EH (cell line): ENCODE results near the gene KLHL13.
"Not testable (repeated sequence)": the region's sequence is repeated elsewhere in the genome, so short reads cannot be mapped to it uniquely, and the experiment has no call there.

Source experiments
- DNase-seq: peaks from one replicate; pipeline ENCODE4 v3.0.0-alpha.2; 2015; ENCODE audit warnings: low read depth

Gene KLHL13, protein sequence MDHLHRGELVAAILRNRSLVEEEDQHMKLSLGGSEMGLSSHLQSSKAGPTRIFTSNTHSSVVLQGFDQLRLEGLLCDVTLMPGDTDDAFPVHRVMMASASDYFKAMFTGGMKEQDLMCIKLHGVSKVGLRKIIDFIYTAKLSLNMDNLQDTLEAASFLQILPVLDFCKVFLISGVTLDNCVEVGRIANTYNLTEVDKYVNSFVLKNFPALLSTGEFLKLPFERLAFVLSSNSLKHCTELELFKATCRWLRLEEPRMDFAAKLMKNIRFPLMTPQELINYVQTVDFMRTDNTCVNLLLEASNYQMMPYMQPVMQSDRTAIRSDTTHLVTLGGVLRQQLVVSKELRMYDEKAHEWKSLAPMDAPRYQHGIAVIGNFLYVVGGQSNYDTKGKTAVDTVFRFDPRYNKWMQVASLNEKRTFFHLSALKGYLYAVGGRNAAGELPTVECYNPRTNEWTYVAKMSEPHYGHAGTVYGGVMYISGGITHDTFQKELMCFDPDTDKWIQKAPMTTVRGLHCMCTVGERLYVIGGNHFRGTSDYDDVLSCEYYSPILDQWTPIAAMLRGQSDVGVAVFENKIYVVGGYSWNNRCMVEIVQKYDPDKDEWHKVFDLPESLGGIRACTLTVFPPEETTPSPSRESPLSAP

DNA sequence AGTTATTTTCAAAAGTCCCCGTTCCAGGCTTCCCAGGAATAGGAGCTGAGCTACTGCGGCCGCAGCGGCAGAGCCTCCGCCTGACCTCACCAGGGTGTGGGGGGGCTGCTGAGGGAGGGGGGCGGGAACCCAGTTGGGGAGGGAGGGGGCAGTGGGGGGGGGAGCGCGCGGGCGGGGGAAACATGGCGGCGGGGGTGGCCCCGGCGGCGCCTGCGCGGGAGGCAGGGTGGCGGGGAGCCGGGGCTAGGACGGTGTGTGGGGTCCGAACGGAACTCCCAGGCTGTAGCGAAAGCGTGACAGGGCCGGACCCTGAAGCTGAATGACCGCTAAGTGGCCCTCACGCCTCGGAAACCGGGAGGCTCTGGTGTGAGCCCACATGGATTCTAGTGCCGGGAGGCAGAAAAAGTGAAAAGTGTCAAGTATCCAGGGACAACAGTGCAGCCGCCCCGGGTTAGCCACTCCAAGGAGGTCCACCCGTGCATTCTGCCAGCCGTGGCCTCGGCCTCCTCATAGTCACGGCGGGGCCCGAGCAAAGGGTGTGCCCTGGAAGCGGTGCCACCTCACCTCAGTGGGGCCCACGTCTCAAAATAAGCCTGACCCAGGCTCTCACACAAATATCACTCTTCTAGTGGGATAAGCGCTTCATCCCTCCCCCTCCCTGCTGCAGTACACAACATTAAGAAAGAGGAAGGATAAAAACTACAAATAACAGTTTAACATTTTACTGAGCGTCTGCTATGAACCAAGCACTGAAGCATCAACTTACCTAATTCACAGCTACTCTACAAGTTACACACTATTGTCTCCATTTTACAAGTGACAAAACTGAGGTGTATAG is at the start of gene KLHL13:
TSS of gene KLHL13 (minus strand) at position 98 of the 838 bp plus-strand sequence. CDS start 88,337 bp downstream, outside the sequence.
- peak; percentile 1 for DNase-seq

DNA sequence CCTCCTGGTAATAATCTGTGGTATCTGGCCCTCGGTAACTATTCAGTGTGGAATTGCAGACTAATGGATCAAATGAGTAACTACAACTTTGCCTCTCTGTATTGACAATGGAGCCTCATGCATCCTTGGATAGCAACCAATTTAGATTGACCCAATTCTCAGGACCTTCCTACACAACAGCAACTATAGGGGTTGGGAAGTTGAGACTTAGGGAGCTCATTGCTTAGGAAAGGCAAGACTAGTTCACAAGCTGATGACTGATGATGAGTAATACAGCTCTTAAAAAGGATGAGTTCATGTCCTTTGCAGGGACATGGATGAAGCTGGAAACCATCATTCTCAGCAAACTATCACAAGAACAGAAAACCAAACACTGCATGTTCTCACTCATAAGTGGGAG is 47.5 kb upstream of the KLHL13 start:
- no peak for DNase-seq

DNA sequence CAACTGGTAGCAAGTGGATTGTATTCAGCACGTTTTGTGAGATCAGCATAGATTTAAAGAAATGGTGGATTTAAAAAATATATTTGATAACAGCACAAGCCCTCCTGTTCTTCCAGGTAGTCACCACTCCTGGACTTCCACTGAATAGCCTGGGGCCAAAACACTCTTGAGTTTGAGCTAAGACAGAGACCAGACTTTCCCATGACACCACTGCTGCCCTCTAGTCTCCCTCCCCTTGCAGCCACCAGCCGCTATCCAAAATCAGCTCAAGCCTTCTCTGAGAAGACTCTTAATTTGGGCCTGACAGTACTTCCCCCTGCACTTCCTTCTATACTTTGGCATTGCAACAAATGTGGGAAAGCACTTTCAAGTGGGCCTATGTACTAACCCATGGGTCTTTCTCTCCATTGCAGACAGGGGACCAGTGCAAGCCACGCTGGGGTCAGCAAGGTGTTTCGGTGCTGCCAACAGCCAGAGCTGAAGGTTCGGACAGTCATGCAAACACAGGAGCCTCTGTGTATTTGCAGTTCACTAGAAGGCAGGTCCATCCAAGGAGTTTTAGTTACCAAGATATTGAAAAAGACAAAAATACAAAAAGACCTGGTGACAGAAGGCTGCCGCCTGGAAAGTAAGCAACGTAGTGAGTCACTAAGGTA is 40.5 kb upstream of the KLHL13 start:
- no peak for DNase-seq

DNA sequence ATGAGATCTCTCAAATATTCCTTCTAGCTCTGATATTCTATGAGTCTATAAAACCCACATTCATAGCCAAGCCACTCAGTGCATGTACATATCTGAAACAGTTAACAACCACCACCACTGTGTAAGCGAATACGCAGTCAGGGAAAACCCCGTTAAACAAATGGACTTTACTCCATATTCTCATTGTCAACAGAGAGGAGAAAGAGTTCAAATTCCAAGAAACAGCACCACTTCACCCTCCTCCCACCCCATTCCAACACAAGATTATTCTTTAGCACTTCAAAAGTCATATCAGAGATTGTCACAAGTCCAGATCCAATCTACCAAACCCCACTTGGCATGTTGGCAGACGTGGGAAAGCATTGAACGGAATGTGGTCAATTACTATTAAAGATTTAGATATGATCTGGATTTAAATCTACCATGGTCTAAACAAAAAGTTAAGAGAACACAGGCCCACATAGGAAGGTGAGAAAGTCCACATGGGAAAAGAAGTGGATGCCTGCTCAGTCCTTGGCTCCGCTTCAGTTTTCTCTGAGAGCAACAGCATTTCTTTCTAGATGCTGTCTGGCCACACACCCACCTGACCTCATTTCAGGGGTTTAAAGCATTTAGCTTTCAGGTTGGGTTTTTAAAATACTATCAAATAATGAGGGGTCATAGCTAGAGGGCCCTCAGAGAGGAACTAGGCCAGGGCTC is 39.8 kb upstream of the KLHL13 start:
- no peak for DNase-seq

DNA sequence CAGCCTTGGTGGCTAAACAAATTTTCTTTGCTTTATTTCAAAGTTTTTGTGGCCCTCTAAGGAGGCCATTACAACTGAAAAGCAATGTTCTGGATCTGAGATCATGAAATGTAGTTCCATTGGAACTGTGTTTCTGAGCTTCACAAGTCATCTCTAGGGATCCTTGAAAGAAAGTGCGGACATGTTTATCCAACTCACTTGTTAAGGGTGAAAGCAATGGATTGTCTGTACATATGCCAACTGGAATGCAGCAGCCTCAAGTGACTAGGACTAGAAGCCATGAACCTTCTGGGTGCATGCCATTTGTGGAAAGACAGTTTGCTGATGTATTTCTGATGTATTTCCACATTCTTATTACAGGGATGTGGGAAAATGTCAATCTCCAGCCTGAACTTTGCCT is 36.7 kb upstream of the KLHL13 start:
- no peak for DNase-seq

DNA sequence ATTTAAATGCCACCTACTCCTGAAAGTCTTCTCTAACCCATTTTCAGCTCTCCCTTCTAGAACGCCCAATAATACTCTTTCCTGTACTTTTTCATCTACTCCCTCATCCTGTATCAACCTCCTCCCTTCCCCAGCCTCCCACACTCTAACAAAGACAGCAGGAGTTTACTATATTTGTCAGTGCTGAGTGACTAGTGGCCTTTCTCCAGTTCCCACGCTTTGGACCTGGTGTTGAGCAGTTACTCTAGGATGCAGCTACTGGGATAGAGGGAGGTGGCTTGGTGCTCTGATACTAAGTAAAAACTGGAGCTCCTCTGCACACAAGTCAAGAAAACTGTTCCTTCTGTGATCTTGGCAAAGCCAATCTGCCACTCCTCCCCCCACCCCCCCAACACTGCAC is 36.1 kb upstream of the KLHL13 start:
- no peak for DNase-seq

DNA sequence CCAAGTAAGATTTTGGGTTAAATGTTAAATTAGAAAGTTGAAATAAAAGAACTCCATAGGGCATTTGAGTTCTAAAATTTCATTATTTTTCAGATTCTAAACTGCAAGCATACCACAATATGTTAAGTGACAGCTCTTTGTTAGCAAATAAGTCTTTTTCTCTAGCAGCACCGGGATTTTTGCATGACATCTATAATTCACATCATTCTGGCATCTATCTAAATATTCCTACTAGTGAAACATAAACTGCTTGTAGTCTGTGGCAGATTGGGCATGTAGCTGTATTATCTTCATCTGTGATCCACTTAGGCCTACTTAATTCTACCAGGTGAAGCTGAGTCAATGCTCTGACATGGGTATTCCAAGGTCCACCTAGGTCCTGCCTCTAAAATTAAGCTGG is 32.1 kb upstream of the KLHL13 start:
- no peak for DNase-seq

DNA sequence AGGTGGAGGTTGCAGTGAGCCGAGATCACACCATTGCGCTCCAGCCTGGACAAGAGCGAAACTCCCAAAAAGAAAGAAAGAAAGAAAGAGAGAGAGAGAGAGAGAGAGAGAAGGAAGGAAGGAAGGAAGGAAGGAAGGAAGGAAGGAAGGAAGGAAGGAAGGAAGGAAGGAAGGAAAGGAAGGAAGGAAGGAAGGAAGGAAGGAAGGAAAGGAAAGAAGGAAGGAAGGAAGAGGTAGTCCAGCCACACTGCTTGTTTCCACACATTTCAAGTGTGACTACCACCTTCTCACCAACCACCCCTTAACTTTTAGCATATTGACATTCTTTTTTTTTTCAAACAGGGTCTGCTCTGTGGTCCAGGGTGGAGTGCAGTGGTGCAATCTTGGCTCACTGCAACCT is 31.2 kb upstream of the KLHL13 start:
- DNase-seq = not testable (repeated sequence)

DNA sequence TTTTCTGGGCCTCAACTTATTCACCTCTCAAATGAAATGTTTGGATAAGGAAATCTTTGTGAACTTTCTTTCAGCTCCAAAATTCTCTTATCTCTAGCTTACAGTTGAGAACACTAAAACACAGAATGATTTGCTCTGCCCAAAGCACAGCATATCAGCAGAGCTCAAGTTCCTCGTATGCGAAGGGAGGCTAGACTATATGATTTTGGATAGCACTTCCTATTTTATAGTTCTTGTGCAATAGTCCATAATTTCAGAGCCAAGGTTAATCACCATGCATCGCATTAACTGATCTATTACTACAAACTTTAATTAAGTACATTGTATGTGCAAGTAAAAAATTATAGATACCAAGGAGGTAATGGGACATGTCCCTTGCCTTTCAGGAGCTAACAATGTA is 27.0 kb upstream of the KLHL13 start:
- no peak for DNase-seq

DNA sequence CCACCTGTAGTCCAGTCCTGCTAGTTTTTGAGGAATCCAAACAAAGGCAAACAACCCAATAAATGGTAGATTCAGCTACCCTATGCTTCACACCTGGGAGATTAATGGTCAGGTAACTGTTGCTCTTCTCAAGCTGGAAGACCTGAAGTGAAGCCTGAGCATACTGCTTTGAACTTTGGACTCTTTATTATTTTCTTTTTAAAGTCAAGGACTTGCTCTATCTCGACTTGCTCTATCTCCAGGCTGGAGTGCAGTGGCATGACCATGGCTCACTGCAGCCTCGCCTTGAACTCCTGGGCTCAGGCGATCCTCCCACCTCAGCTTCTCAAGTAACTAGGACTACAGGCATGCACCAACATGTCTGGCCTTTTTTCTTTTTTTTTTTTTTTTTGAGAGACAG is 14.7 kb upstream of the KLHL13 start:
- DNase-seq = no peak

DNA sequence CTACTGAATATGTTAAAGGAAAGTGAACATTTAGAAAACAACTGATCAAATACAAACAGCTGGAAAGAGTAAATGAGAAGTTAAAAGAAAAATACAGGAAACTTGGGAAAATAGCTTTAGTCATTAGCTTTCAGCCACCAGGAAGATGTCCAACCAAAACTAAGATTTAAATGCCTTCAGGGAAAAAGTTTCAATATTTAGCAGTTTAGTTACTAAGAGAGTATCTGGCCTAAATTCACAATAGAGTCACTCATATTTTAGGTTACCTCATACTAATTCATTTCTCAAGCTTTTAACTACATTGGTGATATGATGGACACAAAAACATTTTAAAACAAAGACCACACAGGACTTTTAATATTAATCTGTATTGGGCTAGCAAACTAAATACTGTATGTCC is 13.1 kb upstream of the KLHL13 start:
- no peak for DNase-seq

DNA sequence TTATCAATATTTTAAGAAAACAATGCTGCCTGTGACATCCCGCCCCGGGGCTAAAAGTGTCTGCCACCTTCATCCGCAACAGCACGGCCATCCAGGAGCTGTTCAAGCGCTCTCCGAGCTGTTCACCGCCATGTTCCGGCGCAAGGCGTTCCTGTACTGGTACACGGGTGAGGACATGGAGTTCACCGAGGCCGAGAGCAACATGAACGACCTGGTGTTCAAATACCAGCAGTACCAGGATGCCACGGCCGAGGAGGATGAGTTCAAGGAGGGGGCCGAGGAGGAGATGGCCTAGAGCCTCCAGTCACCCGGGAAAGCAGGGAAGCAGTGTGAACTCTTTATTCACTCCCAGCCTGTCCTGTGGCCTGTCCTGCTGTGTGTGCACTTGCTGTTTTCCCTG is 12.1 kb upstream of the KLHL13 start:
- no peak for DNase-seq

DNA sequence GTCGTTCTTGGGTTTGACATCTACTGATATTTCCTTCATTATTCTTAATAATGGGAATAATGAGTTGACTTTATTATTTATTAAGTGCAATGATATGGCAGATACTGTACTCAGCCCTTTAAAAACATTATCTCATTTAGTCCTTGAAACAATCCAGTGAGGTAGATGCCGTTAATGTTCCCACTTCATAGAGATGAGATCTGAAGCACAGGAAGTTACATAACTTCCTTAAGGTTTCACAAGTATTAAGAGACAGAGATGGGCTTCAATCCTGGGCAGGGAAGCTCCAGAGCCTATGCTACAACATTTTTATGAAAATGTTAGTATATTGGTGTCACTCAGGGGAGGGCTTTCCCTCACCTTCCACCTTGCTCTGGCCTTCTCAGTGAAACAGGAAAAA is 9.7 kb upstream of the KLHL13 start:
- no peak for DNase-seq

DNA sequence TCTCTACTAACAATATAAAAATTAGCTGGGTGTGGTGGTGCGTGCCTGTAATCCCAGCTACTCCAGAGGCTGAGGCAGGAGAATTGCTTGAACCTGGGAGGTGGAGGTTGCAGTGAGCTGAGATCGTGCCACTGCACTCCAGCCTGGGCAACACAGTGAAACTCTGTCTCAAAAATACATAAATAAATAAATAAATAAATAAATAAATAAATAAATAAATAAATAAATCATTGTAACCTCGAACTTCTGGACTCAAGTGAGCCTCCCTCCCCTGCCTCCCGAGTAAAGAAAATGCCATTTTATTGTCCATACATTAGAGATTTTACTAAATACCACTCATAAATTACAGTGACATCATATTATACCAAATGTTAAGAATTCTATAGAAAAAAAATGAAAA is 7.6 kb upstream of the KLHL13 start:
- not testable (repeated sequence) for DNase-seq

DNA sequence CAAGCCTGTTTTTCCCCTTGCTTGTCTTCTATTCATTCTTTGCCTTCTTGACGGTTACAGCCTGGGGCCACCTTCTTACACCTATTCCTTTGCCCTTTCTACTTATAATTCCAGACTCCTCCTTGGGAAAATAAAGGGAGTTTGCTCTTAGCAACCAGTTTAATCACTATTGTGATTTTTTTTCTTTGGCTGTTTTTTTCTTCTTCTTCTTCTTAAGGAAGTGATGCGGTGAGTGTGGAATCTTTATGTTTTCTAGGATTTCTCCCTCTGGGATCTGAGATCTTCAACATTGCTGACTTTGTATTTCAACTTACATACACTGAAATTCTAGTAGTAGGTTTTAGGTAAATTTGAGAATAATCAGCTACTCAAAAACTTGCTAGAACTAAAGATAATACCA is 1.1 kb upstream of the KLHL13 start:
- no peak for DNase-seq

DNA sequence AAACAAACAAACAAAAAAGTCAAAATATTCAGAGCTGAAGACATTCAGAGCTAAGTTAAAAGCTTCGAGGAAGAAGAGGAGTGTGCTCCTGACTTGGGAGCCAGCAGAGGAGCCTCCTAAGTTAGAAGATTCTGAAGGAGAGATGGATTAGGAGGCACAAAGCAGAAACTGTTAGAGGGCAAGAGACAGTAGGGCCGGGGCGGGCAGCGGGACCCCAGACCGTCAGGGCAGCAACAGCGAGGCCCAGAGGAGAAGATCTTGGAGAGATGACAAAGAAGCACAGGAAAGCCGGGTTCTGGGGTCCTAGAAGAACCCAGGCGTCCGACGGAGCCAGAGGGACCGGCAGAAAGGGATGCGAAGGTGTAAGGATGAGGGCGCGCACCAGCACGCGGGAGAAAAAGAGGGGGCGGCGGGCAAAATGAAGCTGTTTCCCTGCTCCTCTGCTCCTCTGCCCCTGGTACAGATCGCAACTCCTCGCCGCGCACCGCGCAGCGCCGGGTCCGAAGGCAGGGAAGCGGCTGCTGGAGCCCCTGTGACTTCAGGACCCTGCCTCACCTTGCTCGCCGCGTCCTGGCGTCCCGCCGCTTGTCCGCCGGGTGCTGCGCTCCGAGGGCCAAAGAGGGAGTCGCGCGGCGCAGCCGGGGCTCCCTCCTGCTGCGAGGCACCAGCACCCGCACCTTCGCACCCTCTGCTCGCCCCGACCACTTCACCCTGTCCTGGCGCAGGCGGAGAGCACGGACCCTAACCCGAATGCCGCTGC is 477 bp downstream of the KLHL13 start:
- no peak for DNase-seq

DNA sequence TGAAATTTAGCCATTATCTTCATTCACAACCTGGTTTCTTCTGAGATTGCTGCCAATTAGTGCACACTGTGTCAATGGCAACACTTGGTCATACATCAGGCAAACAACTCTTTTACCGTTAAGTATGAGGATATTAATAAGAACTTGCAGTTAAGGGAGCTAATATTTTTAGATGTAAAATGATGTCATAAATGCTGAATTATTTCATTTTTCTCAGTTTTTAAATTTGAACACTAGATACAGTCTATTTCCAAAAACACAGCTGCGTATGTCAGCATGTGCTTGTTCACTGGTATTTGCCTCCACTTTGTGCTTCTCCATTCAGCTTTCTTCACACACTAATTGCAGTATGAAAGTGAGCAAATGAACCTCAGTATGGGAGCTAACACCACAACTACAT is 1.6 kb downstream of the KLHL13 start:
- no peak for DNase-seq

DNA sequence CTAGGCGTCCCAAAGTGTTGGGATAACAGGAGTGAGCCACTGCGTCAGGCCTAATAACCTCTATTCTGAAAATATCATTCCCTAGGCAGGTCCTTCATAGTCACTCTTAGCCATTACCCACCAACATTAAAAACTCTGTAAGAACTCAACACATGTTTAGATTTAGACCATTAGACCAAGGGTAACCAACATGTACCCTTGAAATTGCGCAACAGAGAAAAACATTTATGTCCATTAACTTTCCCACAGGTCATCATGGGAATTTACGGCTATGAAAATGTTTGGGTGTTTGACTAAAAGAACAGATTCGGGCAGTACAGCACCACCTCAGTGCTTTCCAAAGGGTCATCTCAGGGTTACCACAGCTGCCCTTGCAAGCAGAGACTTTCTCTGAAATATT is 7.5 kb downstream of the KLHL13 start:
- no peak for DNase-seq

DNA sequence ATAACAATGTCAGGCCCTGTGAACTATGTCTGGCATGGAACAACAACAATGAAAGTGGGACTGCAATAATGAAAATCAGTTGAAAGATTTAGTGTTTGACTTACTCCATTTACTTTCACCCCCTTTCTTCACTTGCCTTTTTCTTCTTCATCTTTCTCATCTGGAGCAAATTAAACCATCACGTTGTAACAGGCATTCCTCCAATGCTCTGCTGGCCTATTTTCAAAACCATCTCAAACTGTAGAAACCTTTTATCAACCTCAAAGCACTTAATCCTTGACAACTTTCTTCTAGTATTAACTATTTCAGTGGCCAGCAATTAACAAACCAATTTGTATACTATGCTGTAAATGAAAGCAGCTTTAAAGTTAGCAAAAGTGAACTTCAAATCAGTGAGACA is 8.3 kb downstream of the KLHL13 start:
- no peak for DNase-seq

DNA sequence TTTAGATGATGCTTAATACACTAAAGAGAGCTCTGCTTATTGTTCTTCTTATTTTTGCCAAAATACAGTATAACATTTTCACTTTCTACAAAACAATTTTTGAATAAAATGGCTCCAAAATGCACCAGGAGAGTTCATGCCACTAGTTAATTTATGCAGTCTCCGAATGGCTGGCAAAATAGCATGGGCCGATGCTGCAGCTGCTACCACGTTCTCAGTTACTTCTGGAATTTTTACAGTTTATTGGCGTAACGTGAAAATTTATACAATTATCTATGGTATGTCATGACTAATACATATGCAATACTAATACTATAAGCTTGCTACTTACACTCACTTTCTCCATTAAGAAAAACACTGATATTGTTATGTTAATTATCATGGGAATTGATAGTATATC is 16.5 kb downstream of the KLHL13 start:
- no peak for DNase-seq

DNA sequence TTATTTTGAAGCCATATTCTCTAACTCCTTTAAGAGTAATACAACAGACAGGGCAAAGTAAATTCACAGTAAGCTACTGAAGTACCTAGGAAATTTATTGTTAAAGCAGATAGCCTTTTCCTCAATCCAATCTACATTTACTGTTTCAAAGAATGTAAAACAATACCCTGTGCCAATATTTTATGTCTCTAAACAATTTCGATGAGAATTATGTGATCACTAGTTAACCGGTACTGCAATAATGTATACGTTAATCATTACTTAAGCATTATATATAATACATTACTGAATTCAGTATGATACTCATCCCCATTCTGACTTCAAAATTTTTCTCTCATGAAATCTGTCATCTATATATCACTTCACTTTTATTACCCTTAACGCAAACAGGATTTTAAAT is 28.5 kb downstream of the KLHL13 start:
- no peak for DNase-seq
